NB4 (cell line): ENCODE measurements around the gene VSTM2A.

Experiments used
- MYC ChIP-seq: IDR thresholded peaks from 2 replicates; pipeline ENCODE4 v1.6.1; 2011; ENCODE audit warnings: low read depth, low read length
- POLR2A ChIP-seq: IDR thresholded peaks from 2 replicates; pipeline ENCODE4 v1.6.1; 2011; ENCODE audit warnings: mild to moderate bottlenecking; ENCODE audit not compliant: insufficient read length; ENCODE audit errors: extremely low read depth
- TF ChIP-seq, protein P1 (sequence below): IDR thresholded peaks from one replicate; pipeline ENCODE4 v1.5.1; 2012; ENCODE audit warnings: low read depth, low read length

DNA sequence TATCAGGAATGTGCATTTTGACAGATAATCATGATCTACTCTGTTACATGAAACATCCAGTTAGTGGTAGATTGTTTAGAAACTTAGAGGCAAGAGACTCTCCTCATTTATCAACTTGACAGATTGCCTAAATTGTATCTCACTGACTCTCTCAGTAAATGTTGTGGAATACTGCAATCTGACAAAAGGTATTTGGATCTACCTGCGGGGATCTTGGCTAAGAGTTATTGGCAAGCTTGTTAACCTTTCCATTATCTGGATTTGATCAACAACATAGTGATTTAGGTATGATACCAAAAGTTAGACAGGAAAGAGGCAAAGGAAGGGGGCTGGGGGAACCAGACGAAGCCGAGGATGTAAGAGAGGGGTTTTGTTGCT, 2.0 kb downstream of the VSTM2A start:
- TF ChIP-seq, protein P1, sequence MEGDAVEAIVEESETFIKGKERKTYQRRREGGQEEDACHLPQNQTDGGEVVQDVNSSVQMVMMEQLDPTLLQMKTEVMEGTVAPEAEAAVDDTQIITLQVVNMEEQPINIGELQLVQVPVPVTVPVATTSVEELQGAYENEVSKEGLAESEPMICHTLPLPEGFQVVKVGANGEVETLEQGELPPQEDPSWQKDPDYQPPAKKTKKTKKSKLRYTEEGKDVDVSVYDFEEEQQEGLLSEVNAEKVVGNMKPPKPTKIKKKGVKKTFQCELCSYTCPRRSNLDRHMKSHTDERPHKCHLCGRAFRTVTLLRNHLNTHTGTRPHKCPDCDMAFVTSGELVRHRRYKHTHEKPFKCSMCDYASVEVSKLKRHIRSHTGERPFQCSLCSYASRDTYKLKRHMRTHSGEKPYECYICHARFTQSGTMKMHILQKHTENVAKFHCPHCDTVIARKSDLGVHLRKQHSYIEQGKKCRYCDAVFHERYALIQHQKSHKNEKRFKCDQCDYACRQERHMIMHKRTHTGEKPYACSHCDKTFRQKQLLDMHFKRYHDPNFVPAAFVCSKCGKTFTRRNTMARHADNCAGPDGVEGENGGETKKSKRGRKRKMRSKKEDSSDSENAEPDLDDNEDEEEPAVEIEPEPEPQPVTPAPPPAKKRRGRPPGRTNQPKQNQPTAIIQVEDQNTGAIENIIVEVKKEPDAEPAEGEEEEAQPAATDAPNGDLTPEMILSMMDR = no peak
- TF ChIP-seq POLR2A (no peak), MYC (no peak)
